Karpas-422 (cell line): Measurements from ENCODE around the gene ALDH9A1. TPM values are rescaled to one million over a fixed set of nuclear protein-coding genes. Genes with fewer than 3 reads are reported as not detected.
"Not testable (repeated sequence)": the region's sequence is repeated elsewhere in the genome, so short reads cannot be mapped to it uniquely, and the experiment has no call there.

Experiments
- DNase-seq: peaks from one replicate; pipeline ENCODE4 v3.0.0-alpha.2; 2015
- H2AFZ ChIP-seq: fragments of 200-600 bp; sonication (generic); 2 replicates; pipeline ENCODE4 v1.6.1; 2014; ENCODE audit warnings: antibody characterized with exemption, low read length, mixed read lengths
- H3K27ac ChIP-seq: fragments of 200-600 bp; sonication (generic); 2 replicates; pipeline ENCODE4 v1.5.1; 2014; ENCODE audit warnings: mild to moderate bottlenecking, low read length, moderate library complexity
- H3K27me3 ChIP-seq: fragments of 200-600 bp; sonication (generic); 2 replicates; pipeline ENCODE4 v1.6.1; 2014; ENCODE audit warnings: low read length, mixed read lengths
- H3K36me3 ChIP-seq: fragments of 200-600 bp; sonication (generic); 2 replicates; pipeline ENCODE4 v1.6.1; 2014; ENCODE audit warnings: low read length, mixed read lengths; ENCODE audit not compliant: insufficient read depth
- H3K4me1 ChIP-seq: fragments of 200-600 bp; sonication (generic); 2 replicates; pipeline ENCODE4 v1.6.1; 2014; ENCODE audit warnings: mild to moderate bottlenecking, low read length, mixed read lengths
- H3K4me2 ChIP-seq: fragments of 200-600 bp; sonication (generic); 2 replicates; pipeline ENCODE4 v1.6.1; 2014; ENCODE audit warnings: low read length, low read depth, mild to moderate bottlenecking; ENCODE audit not compliant: poor library complexity, severe bottlenecking
- H3K4me3 ChIP-seq: fragments of 200-600 bp; sonication (generic); 2 replicates; pipeline ENCODE4 v1.5.1; 2014; ENCODE audit warnings: mild to moderate bottlenecking, antibody characterized with exemption, low read length, mixed read lengths
- H3K79me2 ChIP-seq: fragments of 200-600 bp; sonication (generic); 2 replicates; pipeline ENCODE4 v1.6.1; 2014; ENCODE audit warnings: mild to moderate bottlenecking, low read length, mixed read lengths
- H3K9ac ChIP-seq: fragments of 200-600 bp; sonication (generic); 2 replicates; pipeline ENCODE4 v1.6.0; 2014; ENCODE audit warnings: low read length
- H3K9me2 ChIP-seq: fragments of 200-600 bp; sonication (generic), shearing (Covaris generic); replicated peaks from 2 replicates; pipeline ENCODE4 v1.6.0; 2014; ENCODE audit warnings: mild to moderate bottlenecking, low read length, moderate library complexity; ENCODE audit not compliant: insufficient read depth
- H3K9me3 ChIP-seq: fragments of 300-700, 200-600 bp; sonication (generic); 2 replicates; pipeline ENCODE4 v1.6.1; 2014; ENCODE audit warnings: low read length, mixed read lengths
- H4K20me1 ChIP-seq: fragments of 200-600 bp; sonication (generic); 2 replicates; pipeline ENCODE4 v1.6.1; 2014; ENCODE audit warnings: mild to moderate bottlenecking, antibody characterized with exemption, low read length, low read depth; ENCODE audit not compliant: insufficient read depth
- total RNA-seq: library from RNA; depleted of rRNA; stranded (reverse); fragments of >200 nt; shearing (Covaris generic); gene quantifications from 2 replicates; pipeline ENCODE4 v1.2.3, GENCODE V29; 2014; ENCODE audit warnings: low replicate concordance; rRNA removed

ALDH9A1 gene
- 45.1 and 51.7 TPM in 2 replicates for total RNA-seq

- H3K27me3 ChIP-seq: no peaks in the 10 kb centered on the region
Measured at GRCh38 chr1:165697881-165698760, at the start of gene ALDH9A1. Gene ALDH9A1, minus strand, starts transcription at chr1:165698562. Its CDS starts 4 bp downstream, at chr1:165698558.

GRCh38 chr1:165747632-165748447 lies 49.5 kb upstream of the ALDH9A1 start:
- Histone ChIP-seq H3K27ac (no peak overlapping the region), H3K4me1 (no peaks in the 10 kb centered on the region), H3K9me3 (no peaks in the 10 kb centered on the region), H3K36me3 (peaks cover 3% of the 10 kb centered on the region; the same call in 1 of the 2 replicates), H3K4me2 (no peak overlapping the region), H4K20me1 (no peaks in the 10 kb centered on the region), H3K79me2 (peaks cover 7% of the 10 kb centered on the region; the same call in 1 of the 2 replicates), H3K9me2 (no peaks in the 10 kb centered on the region), H2AFZ (no peak overlapping the region), H3K9ac (no peak overlapping the region), H3K27me3 (no peaks in the 10 kb centered on the region), H3K4me3 (no peak overlapping the region)
- no peak for DNase-seq

More at GRCh38 chr1:165697881-165698760, at the start of gene ALDH9A1:
- Histone ChIP-seq H4K20me1 (no peaks in the 10 kb centered on the region), H3K9ac (peak within 1 kb of the TSS; percentile 89), H2AFZ (peak within 1 kb of the TSS; percentile 100), H3K9me3 (no peaks in the 10 kb centered on the region), H3K79me2 (peaks cover 42% of the 10 kb centered on the region), H3K4me1 (peaks cover 16% of the 10 kb centered on the region), H3K9me2 (no peaks in the 10 kb centered on the region), H3K36me3 (peaks cover 10% of the 10 kb centered on the region), H3K4me2 (peak within 1 kb of the TSS; percentile 100), H3K4me3 (peak within 1 kb of the TSS; percentile 92), H3K27ac (peak within 1 kb of the TSS; percentile 77)
- DNase-seq: peak; percentile 94

- H3K9me2 ChIP-seq, H3K79me2 ChIP-seq, H3K27ac ChIP-seq, H2AFZ ChIP-seq, DNase-seq, H3K4me2 ChIP-seq, H4K20me1 ChIP-seq, H3K4me3 ChIP-seq, H3K9me3 ChIP-seq, H3K4me1 ChIP-seq, H3K9ac ChIP-seq, H3K27me3 ChIP-seq, H3K36me3 ChIP-seq: not testable (repeated sequence)
Measured at GRCh38 chr1:165744913-165745312, 46.6 kb upstream of the ALDH9A1 start.

GRCh38 chr1:165742194-165742593 lies 43.8 kb upstream of the ALDH9A1 start:
- H3K4me2 ChIP-seq: no peak overlapping the region
- no peaks in the 10 kb centered on the region for H4K20me1 ChIP-seq
- H3K9ac ChIP-seq: no peak overlapping the region
- H3K27me3 ChIP-seq: no peaks in the 10 kb centered on the region
- peaks cover 6% of the 10 kb centered on the region; the same call in 1 of the 2 replicates for H3K36me3 ChIP-seq
- peaks cover 16% of the 10 kb centered on the region for H3K79me2 ChIP-seq
- H3K4me3 ChIP-seq: no peak overlapping the region
- DNase-seq: no peak
- no peaks in the 10 kb centered on the region for H3K9me2 ChIP-seq
- H3K9me3 ChIP-seq: no peaks in the 10 kb centered on the region
- H3K4me1 ChIP-seq: peaks cover 11% of the 10 kb centered on the region
- no peak overlapping the region for H2AFZ ChIP-seq
- no peak overlapping the region for H3K27ac ChIP-seq

GRCh38 chr1:165738794-165739193 lies 40.4 kb upstream of the ALDH9A1 start:
- H2AFZ ChIP-seq: no peak overlapping the region
- H4K20me1 ChIP-seq: no peaks in the 10 kb centered on the region
- no peak overlapping the region for H3K9ac ChIP-seq
- peaks cover 9% of the 10 kb centered on the region; the same call in 1 of the 2 replicates for H3K36me3 ChIP-seq
- H3K27ac ChIP-seq: no peak overlapping the region
- H3K27me3 ChIP-seq: no peaks in the 10 kb centered on the region
- peaks cover 11% of the 10 kb centered on the region for H3K4me1 ChIP-seq
- H3K9me3 ChIP-seq: no peaks in the 10 kb centered on the region
- no peaks in the 10 kb centered on the region for H3K9me2 ChIP-seq
- H3K79me2 ChIP-seq: peaks cover 25% of the 10 kb centered on the region
- peak; percentile 60 for DNase-seq
- no peak overlapping the region for H3K4me2 ChIP-seq
- no peak overlapping the region for H3K4me3 ChIP-seq

GRCh38 chr1:165737196-165737595 lies 38.8 kb upstream of the ALDH9A1 start:
- Histone ChIP-seq H3K4me1 (peaks cover 11% of the 10 kb centered on the region), H3K27ac (no peak overlapping the region), H3K9me3 (no peaks in the 10 kb centered on the region), H3K27me3 (no peaks in the 10 kb centered on the region), H3K9me2 (no peaks in the 10 kb centered on the region), H3K9ac (no peak overlapping the region), H3K4me2 (no peak overlapping the region), H3K4me3 (no peak overlapping the region), H3K79me2 (peaks cover 25% of the 10 kb centered on the region), H3K36me3 (peaks cover 5% of the 10 kb centered on the region; the same call in 1 of the 2 replicates), H2AFZ (no peak overlapping the region), H4K20me1 (no peaks in the 10 kb centered on the region)
- DNase-seq: no peak

GRCh38 chr1:165734906-165735305 lies 36.5 kb upstream of the ALDH9A1 start:
- Histone ChIP-seq H3K4me1 (peaks cover 11% of the 10 kb centered on the region), H3K9me3 (no peaks in the 10 kb centered on the region), H3K27ac (no peak overlapping the region), H4K20me1 (no peaks in the 10 kb centered on the region), H3K9me2 (no peaks in the 10 kb centered on the region), H3K79me2 (peaks cover 29% of the 10 kb centered on the region), H3K36me3 (peaks cover 5% of the 10 kb centered on the region; the same call in 1 of the 2 replicates), H2AFZ (no peak overlapping the region), H3K9ac (no peak overlapping the region), H3K4me2 (no peak overlapping the region), H3K27me3 (no peaks in the 10 kb centered on the region), H3K4me3 (no peak overlapping the region)
- no peak for DNase-seq

- Histone ChIP-seq H3K79me2 (peaks cover under 1% of the 10 kb centered on the region; the same call in 1 of the 2 replicates), H3K4me2 (no peak overlapping the region), H3K9ac (no peak overlapping the region), H3K27me3 (no peaks in the 10 kb centered on the region), H3K9me2 (no peaks in the 10 kb centered on the region), H3K27ac (no peak overlapping the region), H3K9me3 (no peaks in the 10 kb centered on the region), H4K20me1 (no peaks in the 10 kb centered on the region), H2AFZ (no peak overlapping the region), H3K36me3 (no peaks in the 10 kb centered on the region), H3K4me3 (no peak overlapping the region), H3K4me1 (no peaks in the 10 kb centered on the region)
- no peak for DNase-seq
Measured at GRCh38 chr1:165726841-165727240, 28.5 kb upstream of the ALDH9A1 start.
